H1 (cell line): ENCODE measurements around the gene TMEM258. TPM values are rescaled to one million over a fixed set of nuclear protein-coding genes. Genes with fewer than 3 reads are reported as not detected.

ENCODE experiments used
- CTCF ChIA-PET: fragments of 300-600 bp; sonication (Branson Sonifier 250); formaldehyde crosslinking; loops from one replicate; lab custom pipeline; 2021; ENCODE audit not compliant: partially characterized antibody; lab: Charles Lee
- POLR2A ChIA-PET: fragments of 300-600 bp; sonication (Branson Sonifier 250); formaldehyde crosslinking; loops from one replicate; lab custom pipeline; 2021; ENCODE audit warnings: inconsistent platforms; ENCODE audit not compliant: partially characterized antibody; lab: Charles Lee
- DNase-seq, 2 experiments: peaks; one replicate each; pipeline versions ENCODE4 v3.0.0 to v3.0.0-alpha.2; 2010 to 2022; ENCODE audit warnings: low spot score in 2 of 2, low read depth in 1 of 2, mixed read lengths in 1 of 2
- FAIRE-seq: peaks from 2 replicates; lab custom pipeline; 2011; peaks lifted over from hg19 to GRCh38; lab: Jason Lieb, UNC
- H2AFZ ChIP-seq: 2 replicates; pipeline ENCODE4 v1.8.1; 2012; ENCODE audit warnings: low read length, inconsistent platforms
- H2AK5ac ChIP-seq: 2 replicates; pipeline ENCODE4 v1.6.1; 2013; ENCODE audit warnings: low read depth, low read length
- H2BK120ac ChIP-seq: replicated peaks from 2 replicates; pipeline ENCODE3; 2013; ENCODE audit warnings: low read depth, low read length, inconsistent platforms
- H2BK12ac ChIP-seq: 2 replicates; pipeline ENCODE4 v1.6.1; 2013; ENCODE audit warnings: low read depth, low read length
- H2BK15ac ChIP-seq: 2 replicates; pipeline ENCODE4 v1.6.1; 2013; ENCODE audit warnings: low read length
- H2BK20ac ChIP-seq: 2 replicates; pipeline ENCODE4 v1.6.1; 2013; ENCODE audit warnings: low read length
- H2BK5ac ChIP-seq: 2 replicates; pipeline ENCODE4 v1.6.1; 2013; ENCODE audit warnings: low read depth, low read length
- H3K14ac ChIP-seq: 2 replicates; pipeline ENCODE4 v1.6.1; 2013; ENCODE audit warnings: inconsistent platforms; ENCODE audit not compliant: insufficient read length
- H3K18ac ChIP-seq: 2 replicates; pipeline ENCODE4 v1.6.1; 2013; ENCODE audit warnings: low read length; ENCODE audit errors: extremely low read depth
- H3K23ac ChIP-seq: 2 replicates; pipeline ENCODE4 v1.6.1; 2013; ENCODE audit warnings: inconsistent platforms; ENCODE audit not compliant: insufficient read length
- H3K23me2 ChIP-seq: 2 replicates; pipeline ENCODE4 v1.6.1; 2013; ENCODE audit warnings: low read depth, low read length
- H3K27ac ChIP-seq: 2 replicates; pipeline ENCODE4 v1.6.1; 2011; ENCODE audit warnings: low read depth, low read length, inconsistent platforms
- H3K27me3 ChIP-seq, 4 experiments: replicated peaks in 1 of 4; 1 replicate in 1 of 4; 2 replicates in 3 of 4; pipeline versions ENCODE4 v1.6.1 to v1.8.1; 2011 to 2013; ENCODE audit warnings: low read length in 3 of 4, mild to moderate bottlenecking in 3 of 4, inconsistent platforms in 2 of 4, mixed read lengths in 2 of 4, moderate library complexity in 1 of 4; ENCODE audit not compliant: control insufficient read depth in 3 of 4, insufficient read depth in 3 of 4; ENCODE audit errors: extremely low read depth in 1 of 4
- H3K36me3 ChIP-seq, 4 experiments: 2 replicates each; pipeline versions ENCODE4 v1.6.1 to v1.8.1; 2011 to 2013; ENCODE audit warnings: mild to moderate bottlenecking in 4 of 4, low read length in 3 of 4, moderate library complexity in 2 of 4, control low read depth in 1 of 4, inconsistent platforms in 1 of 4; ENCODE audit not compliant: insufficient read depth in 4 of 4, control insufficient read depth in 2 of 4
- H3K4ac ChIP-seq: replicated peaks from 2 replicates; pipeline ENCODE3; 2013; ENCODE audit warnings: low read length, low read depth, mixed read lengths, inconsistent platforms; ENCODE audit not compliant: insufficient read length
- H3K4me1 ChIP-seq, 4 experiments: replicated peaks in 1 of 4; 1 replicate in 1 of 4; 2 replicates in 3 of 4; pipeline versions ENCODE4 v1.6.1 to v1.8.1; 2011 to 2013; ENCODE audit warnings: low read length in 3 of 4, inconsistent platforms in 2 of 4, mixed read lengths in 1 of 4; ENCODE audit not compliant: insufficient read depth in 4 of 4, control insufficient read depth in 3 of 4
- H3K4me2 ChIP-seq, 2 experiments: 2 replicates each; pipeline versions ENCODE4 v1.6.1 to v1.8.1; 2011 to 2013; ENCODE audit warnings: low read depth in 2 of 2, low read length in 2 of 2, control low read depth in 1 of 2, inconsistent platforms in 1 of 2, mild to moderate bottlenecking in 1 of 2; ENCODE audit not compliant: insufficient read depth in 1 of 2
- H3K4me3 ChIP-seq, 4 experiments: fragments of 200-600, 300-600 bp in 1 of 4; sonication (generic), shearing (Covaris generic), sonication (Bioruptor Twin) in 1 of 4; 2 replicates each; pipeline versions ENCODE4 v1.5.1 to v1.8.1; 2011 to 2016; ENCODE audit warnings: low read length in 4 of 4, low read depth in 3 of 4, control low read depth in 2 of 4, inconsistent platforms in 2 of 4, mild to moderate bottlenecking in 2 of 4, mixed read lengths in 1 of 4, moderate library complexity in 1 of 4; ENCODE audit not compliant: insufficient read depth in 2 of 4; ENCODE audit errors: extremely low read depth in 1 of 4
- H3K56ac ChIP-seq: replicated peaks from 2 replicates; pipeline ENCODE3; 2013; ENCODE audit warnings: low read depth, mild to moderate bottlenecking, mixed read lengths, low read length, inconsistent platforms; ENCODE audit not compliant: insufficient read length
- H3K79me1 ChIP-seq: 2 replicates; pipeline ENCODE4 v1.6.1; 2013; ENCODE audit warnings: low read depth, low read length, control low read depth
- H3K79me2 ChIP-seq, 2 experiments: 2 replicates each; pipeline versions ENCODE4 v1.6.1 to v1.8.1; 2012 to 2013; ENCODE audit warnings: low read length in 2 of 2, mild to moderate bottlenecking in 2 of 2, inconsistent platforms in 1 of 2; ENCODE audit not compliant: insufficient read depth in 2 of 2, control insufficient read depth in 1 of 2
- H3K9ac ChIP-seq, 4 experiments: replicated peaks in 1 of 4; 1 replicate in 1 of 4; 2 replicates in 3 of 4; pipeline versions ENCODE4 v1.6.1 to v1.8.1; 2011 to 2013; ENCODE audit warnings: low read depth in 3 of 4, low read length in 3 of 4, control low read depth in 2 of 4, mild to moderate bottlenecking in 2 of 4, moderate library complexity in 2 of 4, inconsistent platforms in 1 of 4; ENCODE audit errors: extremely low read depth in 1 of 4
- H3K9me3 ChIP-seq, 2 experiments: 2 replicates each; pipeline versions ENCODE4 v1.6.1 to v1.8.1; 2012 to 2013; ENCODE audit warnings: mild to moderate bottlenecking in 2 of 2, moderate library complexity in 2 of 2, control low read depth in 1 of 2, inconsistent platforms in 1 of 2, low read depth in 1 of 2, low read length in 1 of 2, mixed read lengths in 1 of 2; ENCODE audit not compliant: insufficient read depth in 2 of 2
- H4K20me1 ChIP-seq, 2 experiments: replicated peaks in 1 of 2; 2 replicates each; pipeline versions ENCODE3 to v1.8.1; 2011 to 2013; ENCODE audit warnings: inconsistent platforms in 2 of 2, low read length in 2 of 2, mild to moderate bottlenecking in 1 of 2; ENCODE audit not compliant: insufficient read depth in 2 of 2, control insufficient read depth in 1 of 2
- H4K5ac ChIP-seq: 2 replicates; pipeline ENCODE4 v1.6.1; 2013; ENCODE audit warnings: low read length, low read depth, mixed read lengths, inconsistent platforms; ENCODE audit not compliant: insufficient read length
- H4K8ac ChIP-seq: 2 replicates; pipeline ENCODE4 v1.8.0; 2013; ENCODE audit warnings: mild to moderate bottlenecking, moderate library complexity, low read length, inconsistent platforms; ENCODE audit not compliant: insufficient read depth; ENCODE audit errors: extremely low read depth
- H4K91ac ChIP-seq: replicated peaks from 2 replicates; pipeline ENCODE3; 2013; ENCODE audit warnings: low read length, mixed read lengths, inconsistent platforms; ENCODE audit not compliant: insufficient read length
- FOSL1 ChIP-seq: IDR thresholded peaks from 2 replicates; pipeline ENCODE4 v1.6.1; 2011; ENCODE audit warnings: mild to moderate bottlenecking, low read depth, low read length, moderate library complexity; ENCODE audit not compliant: insufficient read depth
- NANOG ChIP-seq: IDR thresholded peaks from 2 replicates; pipeline ENCODE4 v1.6.1; 2011; ENCODE audit warnings: low read length, low read depth, mild to moderate bottlenecking, inconsistent platforms; ENCODE audit not compliant: insufficient read depth, poor library complexity, severe bottlenecking
- SAP30 ChIP-seq: fragments of 300-600 bp; sonication (generic); IDR thresholded peaks from 2 replicates; pipeline ENCODE4 v1.7.1; 2012; ENCODE audit warnings: low read length, moderate library complexity, mild to moderate bottlenecking, inconsistent platforms; ENCODE audit not compliant: insufficient read depth, insufficient replicate concordance
- WGBS, 2 experiments: shearing (Covaris generic) in 1 of 2; methylation state at CpG; one replicate each; pipeline versions ENCODE4 v1.1.6 to v1.1.7; 2013 to 2015; ENCODE audit warnings: low lambda C conversion rate in 2 of 2, mixed read lengths in 2 of 2, inconsistent platforms in 1 of 2, low coverage in 1 of 2, missing lambda C conversion rate in 1 of 2; ENCODE audit not compliant: insufficient replicate concordance in 2 of 2, insufficient coverage in 1 of 2, insufficient read length in 1 of 2; ENCODE audit errors: extremely low coverage in 1 of 2, missing lambda C conversion rate in 1 of 2; 5-methylcytosine and 5-hydroxymethylcytosine counted together
- polyA plus RNA-seq, 7 experiments: library from polyadenylated mRNA; depleted of rRNA in 3 of 7; stranded (reverse) in 5 of 7; unstranded in 2 of 7; fragments of >200 nt in 5 of 7; fragments of 200-250 nt in 2 of 7; gene quantifications; 1 replicate in 5 of 7; 2 replicates in 1 of 7; 4 replicates in 1 of 7; pipeline versions ENCODE4 v1.2.1 to v1.2.3, GENCODE V29; 2011 to 2013; ENCODE audit warnings: missing spikeins in 2 of 7, mixed read lengths in 2 of 7
- total RNA-seq: library from RNA; stranded (reverse); fragmentation: NEBNext Ultra II Directional; extraction: Animal tissue kit (Norgen Biotek cat#: 25700); gene quantifications from 2 replicates; pipeline ENCODE4 v1.2.1, GENCODE V29; 2021

Gene TMEM258
- total and polyA plus RNA-seq, 2 of the 8 experiments (the other 6 are each of a cell fraction or from before 2014, with no cell fraction given): 186 to 759 TPM

GRCh38 chr11:61833471-61833870 is 41.1 kb upstream of the TMEM258 start:
- DNase-seq (no peak), FAIRE-seq (no peak)
- WGBS, 2 experiments: 79% methylated on average over 11 of the region's 11 CpGs; no CpG with 5 or more reads in 1 of the 2 experiments
- peaks cover 21% of the 10 kb centered on the region for H3K79me1 ChIP-seq
- H3K4ac ChIP-seq: no peak overlapping the region
- H2BK120ac ChIP-seq: no peak overlapping the region
- POLR2A ChIA-PET: interaction anchor here (1.1 to 3.0 kb wide), 8 partner anchors 11 to 89 kb away, joined by 3 to 28 read pairs (median 6); partner anchors contain the start of gene FADS1
- peaks cover 3 to 19% (median 10%) of the 10 kb centered on the region in 4 experiments; a peak in 6 of 8 replicates for H3K36me3 ChIP-seq
- peak overlapping the region; percentile 17 for H4K91ac ChIP-seq
- no peaks in the 10 kb centered on the region for H3K27me3 ChIP-seq
- H2AK5ac ChIP-seq: peak overlapping the region; percentile 82
- no peak overlapping the region for H3K9ac ChIP-seq
- no peak overlapping the region for H3K14ac ChIP-seq
- H3K23ac ChIP-seq: no peak overlapping the region
- 0 out of 2 replicates have a peak overlapping the region, but pooled peaks have one; percentile 78 for H2BK12ac ChIP-seq
- no peak overlapping the region for H2AFZ ChIP-seq
- H3K4me2 ChIP-seq: peak overlapping the region in 1 of 2 experiments; percentile 26; a peak in 1 of 4 replicates
- H2BK5ac ChIP-seq: peak overlapping the region; percentile 80
- H4K5ac ChIP-seq: no peak overlapping the region
- TF ChIP-seq FOSL1 (no peak), NANOG (no peak), SAP30 (no peak)
- TF ChIP-seq, all 59 proteins: peak for 0
- CTCF ChIA-PET: interaction anchor here (0.8 to 1.8 kb wide), 8 partner anchors 12 to 249 kb away, joined by 3 to 15 read pairs (median 4); partner anchors contain the start of gene FADS1
- Histone ChIP-seq H3K56ac (no peak overlapping the region), H3K18ac (no peak overlapping the region; the same call in 1 of the 2 replicates), H2BK20ac (no peak overlapping the region), H3K23me2 (peaks cover 7% of the 10 kb centered on the region), H4K20me1 (peaks cover 21 to 43% of the 10 kb centered on the region in 2 experiments), H3K4me3 (no peak overlapping the region), H3K4me1 (peaks cover 11 to 48% (median 28%) of the 10 kb centered on the region in 4 experiments), H2BK15ac (no peak overlapping the region), H3K27ac (0 out of 2 replicates have a peak overlapping the region, but pooled peaks have one; percentile 73), H3K9me3 (no peaks in the 10 kb centered on the region), H4K8ac (no peak overlapping the region), H3K79me2 (peaks cover 29 to 87% of the 10 kb centered on the region in 2 experiments)
